AG10803 (cell line): ENCODE data around the gene LSM14B.
A peak's percentile ranks its signal among the peaks of the same experiment; 100 is the strongest.

Source experiments
- DNase-seq: peaks from one replicate; pipeline ENCODE4 v3.0.0; 2010; ENCODE audit warnings: low read depth
- H3K4me3 ChIP-seq: 2 replicates; pipeline ENCODE4 v1.5.1; 2011; ENCODE audit warnings: mild to moderate bottlenecking, low read length, control low read depth
- CTCF ChIP-seq: conservative IDR thresholded peaks from 2 replicates; pipeline ENCODE4 v1.5.1; 2011; ENCODE audit warnings: mild to moderate bottlenecking, low read length, control low read depth, inconsistent platforms

Gene LSM14B

GRCh38 chr20:62156592-62157386 is 34.5 kb downstream of the LSM14B start:
- DNase-seq = peak; percentile 37
- TF ChIP-seq CTCF = peak; percentile 64
- no peak overlapping the region for H3K4me3 ChIP-seq

GRCh38 chr20:62157387-62158087 is 35.3 kb downstream of the LSM14B start:
- no peak for DNase-seq
- H3K4me3 ChIP-seq = no peak overlapping the region
- no peak for TF ChIP-seq CTCF

GRCh38 chr20:62158088-62158400 is 35.8 kb downstream of the LSM14B start:
- H3K4me3 ChIP-seq = no peak overlapping the region
- no peak for DNase-seq
- TF ChIP-seq CTCF = no peak

- H3K4me3 ChIP-seq = no peak overlapping the region
- no peak for DNase-seq
- TF ChIP-seq CTCF = no peak
Observed at GRCh38 chr20:62158541-62158940, 36.3 kb downstream of the LSM14B start.

GRCh38 chr20:62159052-62159451 is 36.8 kb downstream of the LSM14B start:
- no peak for TF ChIP-seq CTCF
- DNase-seq = no peak
- no peak overlapping the region for H3K4me3 ChIP-seq

- no peak for DNase-seq
- TF ChIP-seq CTCF = no peak
- H3K4me3 ChIP-seq = no peak overlapping the region
Observed at GRCh38 chr20:62159839-62160238, 37.6 kb downstream of the LSM14B start.

GRCh38 chr20:62160253-62160652 is 38.0 kb downstream of the LSM14B start:
- no peak for TF ChIP-seq CTCF
- H3K4me3 ChIP-seq = no peak overlapping the region
- DNase-seq = no peak
